Measurements from ENCODE around the gene PIK3C3. TPM values are rescaled to one million over a fixed set of nuclear protein-coding genes. Genes with fewer than 3 reads are reported as not detected.

The PIK3C3 gene
- total RNA-seq, 1 donor from 2014 or later, result 74.6 TPM

GRCh38 chr18:41959045-41959444 is 4.0 kb downstream of the PIK3C3 start:
- no peak for DNase-seq (ENCODE audit: low spot score in 2 of 2)
- no peak for FAIRE-seq

GRCh38 chr18:41965634-41966255 is 10.7 kb downstream of the PIK3C3 start:
- FAIRE-seq (no peak), DNase-seq (ENCODE audit: low spot score in 2 of 2) (no peak)

GRCh38 chr18:41966943-41967342 is 11.9 kb downstream of the PIK3C3 start:
- no peak for FAIRE-seq
- DNase-seq (ENCODE audit: low spot score in 2 of 2), result no peak

- no peak for DNase-seq (ENCODE audit: low spot score in 2 of 2)
These were observed 12.6 kb downstream of the PIK3C3 start for GRCh38 chr18:41967680-41968079.

GRCh38 chr18:41969881-41970280 is 14.8 kb downstream of the PIK3C3 start:
- FAIRE-seq (no peak), DNase-seq (ENCODE audit: low spot score in 2 of 2) (no peak)

More at GRCh38 chr18:41967680-41968079, 12.6 kb downstream of the PIK3C3 start:
- no peak for FAIRE-seq

- FAIRE-seq, result no peak
- no peak for DNase-seq (ENCODE audit: low spot score in 2 of 2)
These were observed 17.3 kb downstream of the PIK3C3 start for GRCh38 chr18:41972067-41972925.

GRCh38 chr18:41973983-41974382 is 18.9 kb downstream of the PIK3C3 start:
- DNase-seq (ENCODE audit: low spot score in 2 of 2) (no peak), FAIRE-seq (no peak)

GRCh38 chr18:41974796-41975201 is 19.8 kb downstream of the PIK3C3 start:
- DNase-seq (ENCODE audit: low spot score in 2 of 2), result no peak
- FAIRE-seq, result no peak

- DNase-seq (ENCODE audit: low spot score in 2 of 2) (no peak), FAIRE-seq (no peak)
These were observed 20.2 kb downstream of the PIK3C3 start for GRCh38 chr18:41975284-41975683.

- no peak for FAIRE-seq
These were observed 22.2 kb downstream of the PIK3C3 start for GRCh38 chr18:41977233-41977632.

GRCh38 chr18:41982942-41983660 is 28.1 kb downstream of the PIK3C3 start:
- DNase-seq (ENCODE audit: low spot score in 2 of 2), result no peak
- no peak for FAIRE-seq

More at GRCh38 chr18:41977233-41977632, 22.2 kb downstream of the PIK3C3 start:
- no peak for DNase-seq (ENCODE audit: low spot score in 2 of 2)

GRCh38 chr18:41985914-41986313 is 30.9 kb downstream of the PIK3C3 start:
- DNase-seq (ENCODE audit: low spot score in 2 of 2), result no peak
- no peak for FAIRE-seq

- no peak for FAIRE-seq
- no peak for DNase-seq (ENCODE audit: low spot score in 2 of 2)
These were observed 34.5 kb downstream of the PIK3C3 start for GRCh38 chr18:41989508-41989907.

GRCh38 chr18:41992066-41992465 is 37.0 kb downstream of the PIK3C3 start:
- DNase-seq (ENCODE audit: low spot score in 2 of 2) (no peak), FAIRE-seq (no peak)

- DNase-seq (ENCODE audit: low spot score in 2 of 2) (no peak), FAIRE-seq (no peak)
These were observed 37.7 kb downstream of the PIK3C3 start for GRCh38 chr18:41992703-41993102.

- DNase-seq (ENCODE audit: low spot score in 2 of 2) (no peak), FAIRE-seq (no peak)
These were observed 38.1 kb downstream of the PIK3C3 start for GRCh38 chr18:41993151-41993550.

GRCh38 chr18:41996020-41996419 is 41.0 kb downstream of the PIK3C3 start:
- FAIRE-seq, result no peak
- DNase-seq (ENCODE audit: low spot score in 2 of 2), result no peak

- no peak for FAIRE-seq
- no peak for DNase-seq (ENCODE audit: low spot score in 2 of 2)
These were observed 44.7 kb downstream of the PIK3C3 start for GRCh38 chr18:41999751-42000150.

- DNase-seq (ENCODE audit: low spot score in 2 of 2), result no peak
- no peak for FAIRE-seq
These were observed 46.8 kb downstream of the PIK3C3 start for GRCh38 chr18:42001801-42002200.

- DNase-seq (ENCODE audit: low spot score in 2 of 2) (no peak), FAIRE-seq (no peak)
These were observed 49.6 kb downstream of the PIK3C3 start for GRCh38 chr18:42004653-42005052.

- DNase-seq (ENCODE audit: low spot score in 2 of 2) (no peak), FAIRE-seq (no peak)
These were observed 50.7 kb downstream of the PIK3C3 start for GRCh38 chr18:42005782-42006181.

Measured in frontal cortex (tissue), 4 donors.